Mucosa of descending colon (tissue), 3 donors: ENCODE results near the gene HS1BP3. TPM values are rescaled to one million over a fixed set of nuclear protein-coding genes. Genes with fewer than 3 reads are reported as not detected.

Experiments
- ATAC-seq: fragments of 200-7000 bp; cut with Tn5 transposase; one replicate; pipeline ENCODE4 v1.9.1; 2020; ENCODE audit warnings: mild to moderate bottlenecking, moderate library complexity
- DNase-seq, 3 donors: peaks; one replicate each; pipeline ENCODE4 v3.0.0-alpha.2; 2020
- H3K36me3 ChIP-seq: fragments of 200-600 bp; one replicate; pipeline ENCODE4 v1.8.0; 2021; ENCODE audit warnings: low read depth, mild to moderate bottlenecking
- H3K4me1 ChIP-seq: fragments of 200-600 bp; one replicate; pipeline ENCODE4 v1.8.0; 2021; ENCODE audit warnings: low read depth, mild to moderate bottlenecking
- H3K4me3 ChIP-seq: fragments of 200-600 bp; one replicate; pipeline ENCODE4 v1.8.0; 2021; ENCODE audit warnings: mild to moderate bottlenecking
- H3K9me3 ChIP-seq: fragments of 200-600 bp; one replicate; pipeline ENCODE4 v1.8.0; 2021; ENCODE audit warnings: mild to moderate bottlenecking
- CTCF ChIP-seq: fragments of 200-600 bp; IDR thresholded peaks from one replicate; pipeline ENCODE4 v1.8.0; 2022; ENCODE audit warnings: antibody characterized with exemption, mild to moderate bottlenecking
- intact Hi-C, 2 donors: fragments of 100-400 bp; cut with DNase I in 1 of 2; cut with micrococcal nuclease in 1 of 2; formaldehyde crosslinking; loops; one replicate each; pipeline versions ENCODE4 v1.11.0 to v1.11.1; 2022; cut with DNase I, micrococcal nuclease
- total RNA-seq, 3 donors: library from RNA; stranded (reverse); fragmentation: NEBNext Ultra II Directional in 2 of 3; extraction: Animal tissue kit (Norgen Biotek cat#: 25700) in 2 of 3; gene quantifications; one replicate each; pipeline versions ENCODE4 v1.2.1 to v1.2.4, GENCODE V29; 2021 to 2023
- donor health status: DM: no; HTN: no; CAD: no; lungs with moderate emphysema.
- donor health status: DM: no; HTN: no; CAD: no.
- donor health status: DM: no; HTN: yes; CAD: no.

The HS1BP3 gene
- total RNA-seq, 3 donors from 2014 or later, result 28.8 to 47.0 (median 29.7) TPM

DNA sequence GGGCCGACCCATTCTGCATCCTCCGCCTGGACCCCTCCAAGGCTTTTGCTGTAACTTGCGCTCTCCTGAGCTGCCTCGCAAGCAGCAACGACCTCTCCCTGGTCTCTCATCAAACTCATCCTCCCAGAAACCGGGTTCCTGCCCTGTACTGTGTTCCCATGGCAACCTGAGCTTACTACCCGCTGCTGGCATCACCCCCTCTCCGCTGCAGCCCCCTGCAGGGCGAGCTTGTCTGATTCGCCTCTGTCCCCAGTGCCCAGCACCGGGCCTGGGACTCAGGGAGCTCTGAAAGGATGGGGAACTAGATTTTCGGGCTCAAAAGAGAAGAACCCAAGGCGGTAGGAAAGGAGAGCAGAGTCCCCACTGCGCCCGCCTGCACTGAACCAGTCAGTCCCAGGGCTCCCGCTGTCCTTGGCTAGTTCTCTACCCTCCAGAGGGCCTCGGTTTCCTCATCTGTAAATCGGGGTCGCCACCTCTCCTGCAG, 463 bp downstream of the HS1BP3 start:
- Histone ChIP-seq H3K4me1 (peaks cover 19% of the 10 kb centered on the region), H3K4me3 (peak overlapping the region; percentile 69), H3K9me3 (no peaks in the 10 kb centered on the region), H3K36me3 (no peaks in the 10 kb centered on the region)
- intact Hi-C loops, result no loop called here
- no peak for TF ChIP-seq CTCF
- DNase-seq (peak in 2 of 3 donors; percentile 44 to 73), ATAC-seq (peak; percentile 23)

GRCh38 chr2:20649976-20650375, 922 bp downstream of the HS1BP3 start:
- DNase-seq, result no peak
- TF ChIP-seq CTCF, result no peak
- Histone ChIP-seq H3K36me3 (no peaks in the 10 kb centered on the region), H3K4me3 (peak overlapping the region; percentile 69), H3K9me3 (no peaks in the 10 kb centered on the region), H3K4me1 (peaks cover 19% of the 10 kb centered on the region)
- intact Hi-C loops, result no loop called here
- ATAC-seq, result no peak

GRCh38 chr2:20649576-20649975, 1.3 kb downstream of the HS1BP3 start:
- DNase-seq (peak in 1 of 3 donors; percentile 28), ATAC-seq (no peak)
- Histone ChIP-seq H3K9me3 (no peaks in the 10 kb centered on the region), H3K4me3 (no peak overlapping the region), H3K4me1 (peaks cover 19% of the 10 kb centered on the region), H3K36me3 (no peaks in the 10 kb centered on the region)
- TF ChIP-seq CTCF, result no peak
- intact Hi-C loops, result no loop called here

DNA sequence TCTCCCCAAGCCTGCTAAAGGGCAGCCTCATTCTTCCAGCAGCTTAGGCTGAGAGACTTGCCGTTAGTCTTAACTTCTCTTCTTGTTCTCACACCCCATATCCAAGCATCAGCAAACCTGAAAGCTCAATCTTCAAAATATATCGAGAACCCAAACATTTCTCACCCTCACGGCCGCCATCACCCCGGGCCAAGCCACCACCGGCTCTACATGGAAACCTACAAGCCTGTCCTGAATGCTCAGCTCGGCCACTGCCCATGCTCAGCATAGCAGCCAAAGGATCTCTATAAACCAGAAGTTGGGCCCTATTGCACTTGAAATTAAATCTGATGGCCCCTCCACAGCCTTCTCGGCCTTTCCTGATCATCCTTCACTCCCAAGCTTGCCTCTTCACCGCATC, 2.1 kb downstream of the HS1BP3 start:
- TF ChIP-seq CTCF, result no peak
- peaks cover 19% of the 10 kb centered on the region for H3K4me1 ChIP-seq
- no peaks in the 10 kb centered on the region for H3K9me3 ChIP-seq
- ATAC-seq (no peak), DNase-seq (peak in 1 of 3 donors; percentile 21)
- H3K36me3 ChIP-seq, result no peaks in the 10 kb centered on the region
- no peak overlapping the region for H3K4me3 ChIP-seq
- intact Hi-C loops, result no loop called here

DNA sequence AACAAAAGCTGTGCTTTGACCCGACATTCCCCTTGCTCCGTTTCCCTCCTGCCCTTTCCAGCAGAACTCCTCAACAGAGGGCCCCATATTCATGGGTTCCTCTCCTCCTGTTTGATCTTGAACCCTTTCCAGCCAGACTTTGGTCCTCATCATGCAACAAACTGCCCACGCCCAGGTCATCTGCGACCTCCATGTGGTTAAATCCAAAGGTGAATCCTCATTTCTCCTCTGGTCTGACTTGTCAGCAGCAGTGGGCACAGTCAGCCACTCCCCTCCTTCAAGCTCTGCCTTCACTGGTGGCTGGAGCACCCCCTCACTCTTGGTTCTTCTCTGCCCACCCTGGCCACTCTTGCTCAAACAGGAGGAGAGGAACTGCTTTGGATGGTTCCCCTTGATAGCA, 2.7 kb downstream of the HS1BP3 start:
- Histone ChIP-seq H3K36me3 (no peaks in the 10 kb centered on the region), H3K9me3 (no peaks in the 10 kb centered on the region), H3K4me3 (no peak overlapping the region), H3K4me1 (peaks cover 19% of the 10 kb centered on the region)
- intact Hi-C loops, result no loop called here
- DNase-seq (peak in 1 of 3 donors; percentile 16), ATAC-seq (no peak)
- no peak for TF ChIP-seq CTCF

- ATAC-seq (no peak), DNase-seq (no peak)
- Histone ChIP-seq H3K4me3 (no peak overlapping the region), H3K36me3 (no peaks in the 10 kb centered on the region), H3K4me1 (peaks cover 19% of the 10 kb centered on the region), H3K9me3 (no peaks in the 10 kb centered on the region)
- intact Hi-C loops, result no loop called here
- no peak for TF ChIP-seq CTCF
Measured at GRCh38 chr2:20647738-20648137, 3.2 kb downstream of the HS1BP3 start.
